HCT116 (cell line): ENCODE measurements around the gene EXOSC5.

Experiments
- EZH2 ChIP-seq: fragments of 200-600 bp; sonication (generic); IDR thresholded peaks from 2 replicates; pipeline ENCODE4 v1.6.1; 2017; ENCODE audit warnings: antibody characterized with exemption, mixed run types
- POLR2A ChIP-seq: IDR thresholded peaks from 2 replicates; pipeline ENCODE4 v1.7.0; 2011; ENCODE audit warnings: borderline replicate concordance; ENCODE audit not compliant: insufficient read depth, insufficient read length; ENCODE audit errors: extremely low read depth
- TF ChIP-seq, protein P1 (sequence below), 3 experiments: fragments of 200-600 bp in 1 of 3; sonication (generic) in 1 of 3; IDR thresholded peaks in 2 of 3; conservative IDR thresholded peaks in 1 of 3; 2 replicates each; pipeline ENCODE4 v1.5.1; 2012 to 2017; ENCODE audit warnings: low read depth in 2 of 3, low read length in 2 of 3, antibody characterized with exemption in 1 of 3, borderline replicate concordance in 1 of 3, control low read depth in 1 of 3, mild to moderate bottlenecking in 1 of 3, mixed read lengths in 1 of 3, mixed run types in 1 of 3, moderate library complexity in 1 of 3; ENCODE audit not compliant: insufficient read depth in 1 of 3
- TF ChIP-seq, protein P2 (sequence below): IDR thresholded peaks from 2 replicates; pipeline ENCODE4 v1.6.1; 2012; ENCODE audit warnings: low read depth
- TF ChIP-seq, protein P3 (sequence below): IDR thresholded peaks from 2 replicates; pipeline ENCODE4 v1.6.1; 2012

DNA sequence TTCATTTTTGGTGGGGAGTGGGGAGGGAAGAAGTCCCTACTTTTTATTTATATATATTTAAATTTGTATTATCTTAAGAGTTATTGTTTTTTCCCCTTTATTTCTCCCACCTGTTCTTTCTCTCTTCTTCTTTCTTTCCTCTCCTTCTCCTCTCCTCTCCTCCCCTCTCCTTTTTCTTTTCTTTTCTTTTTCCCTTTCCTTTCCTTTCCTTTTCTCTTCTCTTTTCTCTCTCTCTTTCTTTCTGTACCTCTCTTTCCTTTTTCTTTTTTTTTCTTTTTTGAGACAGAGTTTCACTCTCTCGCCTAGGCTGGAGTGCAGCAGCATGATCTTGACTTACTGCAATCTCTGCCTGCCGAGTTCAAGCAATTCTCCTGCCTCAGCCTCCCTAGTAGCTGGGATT is 2.4 kb upstream of the EXOSC5 start:
- TF ChIP-seq, protein P1, sequence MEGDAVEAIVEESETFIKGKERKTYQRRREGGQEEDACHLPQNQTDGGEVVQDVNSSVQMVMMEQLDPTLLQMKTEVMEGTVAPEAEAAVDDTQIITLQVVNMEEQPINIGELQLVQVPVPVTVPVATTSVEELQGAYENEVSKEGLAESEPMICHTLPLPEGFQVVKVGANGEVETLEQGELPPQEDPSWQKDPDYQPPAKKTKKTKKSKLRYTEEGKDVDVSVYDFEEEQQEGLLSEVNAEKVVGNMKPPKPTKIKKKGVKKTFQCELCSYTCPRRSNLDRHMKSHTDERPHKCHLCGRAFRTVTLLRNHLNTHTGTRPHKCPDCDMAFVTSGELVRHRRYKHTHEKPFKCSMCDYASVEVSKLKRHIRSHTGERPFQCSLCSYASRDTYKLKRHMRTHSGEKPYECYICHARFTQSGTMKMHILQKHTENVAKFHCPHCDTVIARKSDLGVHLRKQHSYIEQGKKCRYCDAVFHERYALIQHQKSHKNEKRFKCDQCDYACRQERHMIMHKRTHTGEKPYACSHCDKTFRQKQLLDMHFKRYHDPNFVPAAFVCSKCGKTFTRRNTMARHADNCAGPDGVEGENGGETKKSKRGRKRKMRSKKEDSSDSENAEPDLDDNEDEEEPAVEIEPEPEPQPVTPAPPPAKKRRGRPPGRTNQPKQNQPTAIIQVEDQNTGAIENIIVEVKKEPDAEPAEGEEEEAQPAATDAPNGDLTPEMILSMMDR (IDR thresholded peaks at IDR 0.05 in 2 of 3, conservative IDR thresholded peaks at IDR 0.05 in 1 of 3; ENCODE audit: borderline replicate concordance in 1 of 3, insufficient read depth in 1 of 3, low read depth in 2 of 3, low read length in 2 of 3), result no peak
- TF ChIP-seq EZH2 (no peak), POLR2A (no peak)
- TF ChIP-seq, protein P2, sequence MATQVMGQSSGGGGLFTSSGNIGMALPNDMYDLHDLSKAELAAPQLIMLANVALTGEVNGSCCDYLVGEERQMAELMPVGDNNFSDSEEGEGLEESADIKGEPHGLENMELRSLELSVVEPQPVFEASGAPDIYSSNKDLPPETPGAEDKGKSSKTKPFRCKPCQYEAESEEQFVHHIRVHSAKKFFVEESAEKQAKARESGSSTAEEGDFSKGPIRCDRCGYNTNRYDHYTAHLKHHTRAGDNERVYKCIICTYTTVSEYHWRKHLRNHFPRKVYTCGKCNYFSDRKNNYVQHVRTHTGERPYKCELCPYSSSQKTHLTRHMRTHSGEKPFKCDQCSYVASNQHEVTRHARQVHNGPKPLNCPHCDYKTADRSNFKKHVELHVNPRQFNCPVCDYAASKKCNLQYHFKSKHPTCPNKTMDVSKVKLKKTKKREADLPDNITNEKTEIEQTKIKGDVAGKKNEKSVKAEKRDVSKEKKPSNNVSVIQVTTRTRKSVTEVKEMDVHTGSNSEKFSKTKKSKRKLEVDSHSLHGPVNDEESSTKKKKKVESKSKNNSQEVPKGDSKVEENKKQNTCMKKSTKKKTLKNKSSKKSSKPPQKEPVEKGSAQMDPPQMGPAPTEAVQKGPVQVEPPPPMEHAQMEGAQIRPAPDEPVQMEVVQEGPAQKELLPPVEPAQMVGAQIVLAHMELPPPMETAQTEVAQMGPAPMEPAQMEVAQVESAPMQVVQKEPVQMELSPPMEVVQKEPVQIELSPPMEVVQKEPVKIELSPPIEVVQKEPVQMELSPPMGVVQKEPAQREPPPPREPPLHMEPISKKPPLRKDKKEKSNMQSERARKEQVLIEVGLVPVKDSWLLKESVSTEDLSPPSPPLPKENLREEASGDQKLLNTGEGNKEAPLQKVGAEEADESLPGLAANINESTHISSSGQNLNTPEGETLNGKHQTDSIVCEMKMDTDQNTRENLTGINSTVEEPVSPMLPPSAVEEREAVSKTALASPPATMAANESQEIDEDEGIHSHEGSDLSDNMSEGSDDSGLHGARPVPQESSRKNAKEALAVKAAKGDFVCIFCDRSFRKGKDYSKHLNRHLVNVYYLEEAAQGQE, result no peak
- TF ChIP-seq, protein P3, sequence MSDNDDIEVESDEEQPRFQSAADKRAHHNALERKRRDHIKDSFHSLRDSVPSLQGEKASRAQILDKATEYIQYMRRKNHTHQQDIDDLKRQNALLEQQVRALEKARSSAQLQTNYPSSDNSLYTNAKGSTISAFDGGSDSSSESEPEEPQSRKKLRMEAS, result no peak
